H1 (cell line): ENCODE measurements around the gene TTLL1. TPM values are rescaled to one million over a fixed set of nuclear protein-coding genes. Genes with fewer than 3 reads are reported as not detected.

ENCODE experiments used
- BACH1 ChIP-seq: IDR thresholded peaks from 2 replicates; pipeline ENCODE4 v1.6.1; 2012; ENCODE audit warnings: low read length, improper control_type of control experiment
- FOSL1 ChIP-seq: IDR thresholded peaks from 2 replicates; pipeline ENCODE4 v1.6.1; 2011; ENCODE audit warnings: mild to moderate bottlenecking, low read depth, low read length, moderate library complexity; ENCODE audit not compliant: insufficient read depth
- NANOG ChIP-seq: IDR thresholded peaks from 2 replicates; pipeline ENCODE4 v1.6.1; 2011; ENCODE audit warnings: low read length, low read depth, mild to moderate bottlenecking, inconsistent platforms; ENCODE audit not compliant: insufficient read depth, poor library complexity, severe bottlenecking
- SAP30 ChIP-seq: fragments of 300-600 bp; sonication (generic); IDR thresholded peaks from 2 replicates; pipeline ENCODE4 v1.7.1; 2012; ENCODE audit warnings: low read length, moderate library complexity, mild to moderate bottlenecking, inconsistent platforms; ENCODE audit not compliant: insufficient read depth, insufficient replicate concordance
- SIN3A ChIP-seq, 2 experiments: IDR thresholded peaks in 1 of 2; conservative IDR thresholded peaks in 1 of 2; 2 replicates each; pipeline ENCODE4 v1.6.1; 2011 to 2012; ENCODE audit warnings: low read length in 2 of 2, improper control_type of control experiment in 1 of 2, low read depth in 1 of 2, mild to moderate bottlenecking in 1 of 2
- TAF1 ChIP-seq: IDR thresholded peaks from 2 replicates; pipeline ENCODE4 v1.6.1; 2011; ENCODE audit warnings: mild to moderate bottlenecking, low read depth, low read length
- polyA plus RNA-seq, 7 experiments: library from polyadenylated mRNA; depleted of rRNA in 3 of 7; stranded (reverse) in 5 of 7; unstranded in 2 of 7; fragments of >200 nt in 5 of 7; fragments of 200-250 nt in 2 of 7; gene quantifications; 1 replicate in 5 of 7; 2 replicates in 1 of 7; 4 replicates in 1 of 7; pipeline versions ENCODE4 v1.2.1 to v1.2.3, GENCODE V29; 2011 to 2013; ENCODE audit warnings: missing spikeins in 2 of 7, mixed read lengths in 2 of 7
- total RNA-seq: library from RNA; stranded (reverse); fragmentation: NEBNext Ultra II Directional; extraction: Animal tissue kit (Norgen Biotek cat#: 25700); gene quantifications from 2 replicates; pipeline ENCODE4 v1.2.1, GENCODE V29; 2021
- TF ChIP-seq, protein P1 (sequence below): IDR thresholded peaks from 2 replicates; pipeline ENCODE4 v1.6.1; 2011; ENCODE audit warnings: low read depth, mild to moderate bottlenecking, low read length; ENCODE audit not compliant: insufficient read depth

Gene TTLL1
- total and polyA plus RNA-seq, 2 of the 8 experiments (the other 6 are each of a cell fraction or from before 2014, with no cell fraction given): 5.0 to 13.8 TPM

DNA sequence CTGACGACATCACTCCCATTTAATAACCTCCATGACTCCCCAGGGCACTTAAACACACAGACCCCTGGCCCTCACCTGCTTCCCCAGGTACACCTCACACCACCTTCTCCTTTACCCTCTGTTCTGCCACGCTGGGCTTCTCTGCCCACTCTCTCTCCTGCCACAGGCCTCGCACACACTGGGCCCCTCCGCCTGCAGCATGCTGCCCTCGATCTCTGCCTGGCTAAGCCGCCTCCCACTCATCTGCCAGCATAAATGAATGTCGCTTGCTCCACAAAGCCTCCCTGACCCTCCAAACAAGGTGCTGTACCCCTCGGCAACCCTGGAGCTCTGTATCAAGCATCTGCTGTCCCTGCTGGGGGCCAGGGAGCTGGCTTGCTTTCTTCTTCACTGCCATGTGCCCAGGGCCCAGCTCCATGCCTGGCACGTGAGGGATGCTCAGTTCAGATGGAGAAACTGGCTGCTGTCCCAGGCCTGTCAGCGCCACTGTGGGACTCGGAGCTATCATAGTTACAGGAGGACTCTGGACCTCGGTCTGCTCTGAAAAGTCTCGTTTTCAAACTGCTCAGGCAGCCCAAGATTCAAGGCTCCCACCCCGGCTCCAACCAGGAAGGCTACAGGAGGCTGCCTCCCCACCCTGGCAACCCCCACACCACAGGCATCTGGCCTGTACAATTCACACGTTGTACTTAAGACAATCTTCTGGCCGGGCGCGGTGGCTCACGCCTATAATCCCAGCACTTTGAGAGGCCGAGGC lies 11.9 kb downstream of the TTLL1 start (continued):
- TF ChIP-seq, protein P1, sequence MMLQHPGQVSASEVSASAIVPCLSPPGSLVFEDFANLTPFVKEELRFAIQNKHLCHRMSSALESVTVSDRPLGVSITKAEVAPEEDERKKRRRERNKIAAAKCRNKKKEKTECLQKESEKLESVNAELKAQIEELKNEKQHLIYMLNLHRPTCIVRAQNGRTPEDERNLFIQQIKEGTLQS: no peak
- no peak for TF ChIP-seq NANOG
- no peak for TF ChIP-seq BACH1
- no peak for TF ChIP-seq SIN3A (conservative IDR thresholded peaks at IDR 0.05 in 1 of 2, IDR thresholded peaks at IDR 0.05 in 1 of 2; ENCODE audit: low read depth in 1 of 2, low read length in 2 of 2)
- no peak for TF ChIP-seq SAP30
- no peak for TF ChIP-seq FOSL1
- TF ChIP-seq TAF1: no peak
